ENCODE data around the gene ZNF239. TPM values are rescaled to one million over a fixed set of nuclear protein-coding genes. Genes with fewer than 3 reads are reported as not detected.
"Not testable (repeated sequence)": the region's sequence is repeated elsewhere in the genome, so short reads cannot be mapped to it uniquely, and the experiment has no call there.

The ZNF239 gene
- total and polyA plus RNA-seq, 11 donors = 0.53 to 3.7 (median 1.9) TPM

DNA sequence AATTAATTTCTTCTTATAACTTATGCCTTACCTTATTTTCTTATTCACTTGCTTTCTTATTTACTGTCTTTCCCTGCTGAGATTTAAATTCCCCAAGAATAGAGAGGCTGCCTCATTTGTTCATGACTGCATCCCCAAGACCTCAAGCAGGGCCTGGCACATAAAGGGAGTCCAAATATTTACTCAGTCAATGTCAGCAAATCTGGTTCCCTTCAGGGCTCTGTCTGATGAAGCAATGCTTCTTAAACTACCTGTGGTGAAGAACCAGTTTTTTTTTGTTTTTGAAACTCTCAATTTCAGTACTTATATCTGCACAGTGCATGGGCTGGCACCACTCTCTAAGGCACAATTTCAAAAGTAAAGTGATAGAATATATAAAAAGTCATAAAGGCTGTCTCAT is 4.7 kb downstream of the ZNF239 start:
- Histone ChIP-seq H3K27me3 (no peaks in the 10 kb centered on the region), H3K4me3 (no peak overlapping the region), H3K27ac (no peak overlapping the region), H3K4me1 (peaks cover 0 to 13% (median 6%) of the 10 kb centered on the region in 12 donors), H3K9me3 (no peaks in the 10 kb centered on the region), H3K36me3 (peaks cover 0 to 5% (median 0%) of the 10 kb centered on the region in 9 donors)
- intact Hi-C loops (cut with DNase I) = no loop called here
- no peak for ATAC-seq
- DNase-seq = no peak
- TF ChIP-seq POLR2A (IDR thresholded peaks at IDR 0.05) = no peak
- TF ChIP-seq, protein P1, sequence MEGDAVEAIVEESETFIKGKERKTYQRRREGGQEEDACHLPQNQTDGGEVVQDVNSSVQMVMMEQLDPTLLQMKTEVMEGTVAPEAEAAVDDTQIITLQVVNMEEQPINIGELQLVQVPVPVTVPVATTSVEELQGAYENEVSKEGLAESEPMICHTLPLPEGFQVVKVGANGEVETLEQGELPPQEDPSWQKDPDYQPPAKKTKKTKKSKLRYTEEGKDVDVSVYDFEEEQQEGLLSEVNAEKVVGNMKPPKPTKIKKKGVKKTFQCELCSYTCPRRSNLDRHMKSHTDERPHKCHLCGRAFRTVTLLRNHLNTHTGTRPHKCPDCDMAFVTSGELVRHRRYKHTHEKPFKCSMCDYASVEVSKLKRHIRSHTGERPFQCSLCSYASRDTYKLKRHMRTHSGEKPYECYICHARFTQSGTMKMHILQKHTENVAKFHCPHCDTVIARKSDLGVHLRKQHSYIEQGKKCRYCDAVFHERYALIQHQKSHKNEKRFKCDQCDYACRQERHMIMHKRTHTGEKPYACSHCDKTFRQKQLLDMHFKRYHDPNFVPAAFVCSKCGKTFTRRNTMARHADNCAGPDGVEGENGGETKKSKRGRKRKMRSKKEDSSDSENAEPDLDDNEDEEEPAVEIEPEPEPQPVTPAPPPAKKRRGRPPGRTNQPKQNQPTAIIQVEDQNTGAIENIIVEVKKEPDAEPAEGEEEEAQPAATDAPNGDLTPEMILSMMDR (IDR thresholded peaks at IDR 0.05) = no peak

DNA sequence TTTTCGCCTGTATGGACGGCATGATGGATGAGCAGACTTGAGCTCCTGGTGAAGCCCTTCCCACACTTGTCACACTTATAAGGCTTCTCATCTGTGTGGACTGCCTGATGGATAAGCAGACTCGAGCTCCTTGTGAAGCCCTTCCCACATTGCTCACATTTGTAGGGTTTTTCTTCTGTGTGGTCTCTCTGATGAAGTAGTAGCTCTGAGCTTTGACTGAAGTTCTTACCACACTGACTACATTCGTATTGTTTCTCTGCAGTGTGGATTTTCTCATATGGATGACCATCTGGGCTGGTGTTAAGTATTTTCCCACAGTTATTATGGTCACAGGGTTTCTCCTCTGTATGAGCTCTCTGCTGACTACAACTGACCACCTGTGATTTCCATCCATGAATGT is 17.2 kb downstream of the ZNF239 start:
- Histone ChIP-seq H3K9me3 (peaks cover 0 to 41% (median 1%) of the 10 kb centered on the region in 12 donors), H3K4me3 (no peak overlapping the region), H3K27ac (no peak overlapping the region), H3K27me3 (no peaks in the 10 kb centered on the region), H3K36me3 (peaks cover 0 to 21% (median 0%) of the 10 kb centered on the region in 9 donors), H3K4me1 (no peaks in the 10 kb centered on the region)
- TF ChIP-seq, protein P1 (IDR thresholded peaks at IDR 0.05) = no peak
- no peak for TF ChIP-seq POLR2A (IDR thresholded peaks at IDR 0.05)
- no peak for DNase-seq
- intact Hi-C loops (cut with DNase I) = no loop called here
- WGBS, 4 donors = 86 to 94% (median 93%) methylated on average over 4 of the region's 4 CpGs
- ATAC-seq = no peak

DNA sequence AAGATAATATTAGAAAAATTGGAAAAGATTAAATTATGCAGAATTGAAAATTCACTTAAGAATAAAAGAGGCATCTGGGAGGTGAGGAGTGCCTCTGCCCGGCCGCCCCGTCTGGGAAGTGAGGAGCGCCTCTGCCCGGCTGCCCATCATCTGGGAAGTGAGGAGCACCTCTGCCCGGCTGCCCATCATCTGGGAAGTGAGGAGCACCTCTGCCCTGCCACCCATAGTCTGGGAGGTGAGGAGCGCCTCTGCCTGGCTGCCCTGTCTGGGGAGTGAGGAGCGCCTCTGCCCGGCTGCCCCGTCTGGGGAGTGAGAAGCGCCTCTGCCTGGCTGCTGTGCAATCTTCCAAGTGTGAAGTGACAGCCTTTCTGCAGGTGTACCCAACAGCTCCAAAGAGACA is 30.7 kb downstream of the ZNF239 start:
- WGBS, 4 donors = 79 to 91% (median 83%) methylated on average over 11 of the region's 11 CpGs
- H3K27ac ChIP-seq; DNase-seq; H3K36me3 ChIP-seq; H3K9me3 ChIP-seq; ATAC-seq; H3K4me1 ChIP-seq; intact Hi-C loops (cut with DNase I); H3K27me3 ChIP-seq; H3K4me3 ChIP-seq: not testable (repeated sequence)

DNA sequence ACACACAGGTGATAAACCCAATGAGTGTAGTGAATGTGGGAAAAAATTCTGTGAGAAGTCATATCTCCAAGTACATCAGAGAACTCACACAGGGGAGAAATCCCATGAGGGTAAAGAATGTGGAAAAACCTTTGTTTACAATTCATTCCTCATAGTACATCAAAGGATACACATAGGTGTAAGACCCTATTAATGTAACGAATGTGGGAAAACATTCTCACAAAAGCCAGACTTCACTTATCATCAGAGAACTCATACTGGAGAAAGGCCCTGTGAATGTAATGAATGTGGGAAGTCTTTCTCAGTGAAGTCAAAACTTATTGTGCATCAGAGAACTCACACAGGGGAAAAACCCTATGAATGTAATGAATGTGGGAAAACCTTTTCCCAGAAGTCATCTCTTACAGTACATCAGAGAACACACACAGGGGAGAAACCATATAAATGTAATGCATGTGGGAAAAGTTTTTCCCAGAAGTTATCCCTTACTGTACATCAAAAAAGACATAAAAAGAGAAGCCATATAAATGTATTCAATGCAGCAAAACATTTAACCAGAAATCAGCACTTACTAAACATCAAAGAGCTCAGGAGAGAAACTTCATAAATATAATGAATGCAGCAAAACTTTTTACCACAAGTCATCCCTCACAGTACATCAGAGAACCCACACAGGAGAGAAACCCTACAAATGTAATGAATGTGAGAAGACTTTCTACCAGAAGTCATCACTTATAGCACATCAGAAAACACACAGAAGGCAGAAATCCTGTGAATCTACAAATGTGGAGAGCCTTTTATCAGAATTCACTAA is 49.8 kb downstream of the ZNF239 start:
- H3K4me3 ChIP-seq = no peak overlapping the region
- no peaks in the 10 kb centered on the region for H3K4me1 ChIP-seq
- 58 to 80% (median 71%) methylated on average over 1 of the region's 1 CpG for WGBS, 4 donors
- DNase-seq = no peak
- H3K9me3 ChIP-seq = peaks cover 0 to 88% (median 71%) of the 10 kb centered on the region in 12 donors
- no peaks in the 10 kb centered on the region for H3K36me3 ChIP-seq
- no peak for TF ChIP-seq POLR2A (IDR thresholded peaks at IDR 0.05)
- TF ChIP-seq, protein P1 (IDR thresholded peaks at IDR 0.05) = no peak
- ATAC-seq = no peak
- no peak overlapping the region for H3K27ac ChIP-seq
- intact Hi-C loops (cut with DNase I) = no loop called here
- no peaks in the 10 kb centered on the region for H3K27me3 ChIP-seq

Other genes with a start within 250 kb of the ZNF239 start
- gene FXYD4, start 203.0 kb downstream of the ZNF239 start, total RNA-seq = not detected
- gene FXYD4, start 203.0 kb downstream of the ZNF239 start, polyA plus RNA-seq = under 1 TPM in 1 of 2 donors, not detected in 1; 0.14 TPM
- 100 to 1,000 TPM in 1 of 9 donors, 10 to 100 TPM in 8; 60.4 to 142 (median 79.1) TPM for gene HNRNPF, start 165.4 kb downstream of the ZNF239 start, total RNA-seq
- 10 to 100 TPM; 24.0 to 95.2 TPM for gene HNRNPF, start 165.4 kb downstream of the ZNF239 start, polyA plus RNA-seq
- 1 to 10 TPM; 1.8 to 5.1 (median 2.4) TPM for gene ZNF487, start 137.5 kb downstream of the ZNF239 start, total RNA-seq
- gene ZNF487, start 137.5 kb downstream of the ZNF239 start, polyA plus RNA-seq = 1 to 10 TPM; 2.2 to 3.4 TPM
- gene ZNF485, start 31.8 kb upstream of the ZNF239 start, total RNA-seq = 1 to 10 TPM in 8 of 9 donors, under 1 TPM in 1; 0.40 to 2.6 (median 1.9) TPM
- gene ZNF485, start 31.8 kb upstream of the ZNF239 start, polyA plus RNA-seq = 1 to 10 TPM; 1.2 to 1.5 TPM
- gene ZNF32, start 74.3 kb upstream of the ZNF239 start, total RNA-seq = 10 to 100 TPM; 32.8 to 61.7 (median 42.4) TPM
- 10 to 100 TPM; 39.4 to 78.2 TPM for gene ZNF32, start 74.3 kb upstream of the ZNF239 start, polyA plus RNA-seq

Measured in heart left ventricle (tissue), 16 donors.